MCF 10A (cell line): Measurements from ENCODE around the gene TMEM220. TPM values are rescaled to one million over a fixed set of nuclear protein-coding genes. Genes with fewer than 3 reads are reported as not detected.

Experiments
- BruUV-seq: library from RNA; stranded (reverse); fragments of 400-500 nt; replicated peaks from 2 replicates; lab custom pipeline; 2021; lab: Mats Ljungman, UMichigan
- CTCF ChIA-PET: fragments of 300-600 bp; sonication (Branson Sonifier 250); formaldehyde crosslinking; extraction: SDS; loops from one replicate; lab custom pipeline; 2021; ENCODE audit warnings: antibody characterized with exemption, inconsistent platforms; lab: Yijun Ruan, JAX
- POLR2A ChIA-PET: fragments of 300-600, 350-650 bp; sonication (Branson Sonifier 250); formaldehyde crosslinking; extraction: SDS; loops from one replicate; lab custom pipeline; 2020; ENCODE audit warnings: antibody characterized with exemption, inconsistent platforms; lab: Yijun Ruan, JAX
- DNase-seq: peaks from one replicate; pipeline ENCODE4 v3.0.0-alpha.2; 2018; ENCODE audit not compliant: unreplicated experiment
- H3K27ac Mint-ChIP-seq: one replicate; pipeline ENCODE4 v1.8.0; 2022; ENCODE audit warnings: mild to moderate bottlenecking, low read depth, mixed read lengths; ENCODE audit not compliant: unreplicated experiment
- H3K27me3 Mint-ChIP-seq: one replicate; pipeline ENCODE4 v1.8.0; 2022; ENCODE audit warnings: mixed read lengths; ENCODE audit not compliant: insufficient read depth, unreplicated experiment
- H3K36me3 Mint-ChIP-seq: one replicate; pipeline ENCODE4 v1.8.0; 2022; ENCODE audit warnings: mild to moderate bottlenecking, moderate library complexity, mixed read lengths; ENCODE audit not compliant: insufficient read depth, unreplicated experiment
- H3K4me1 Mint-ChIP-seq: one replicate; pipeline ENCODE4 v1.8.0; 2022; ENCODE audit warnings: mixed read lengths; ENCODE audit not compliant: insufficient read depth, unreplicated experiment
- H3K4me3 Mint-ChIP-seq: one replicate; pipeline ENCODE4 v1.8.0; 2022; ENCODE audit warnings: mild to moderate bottlenecking, moderate library complexity, mixed read lengths; ENCODE audit not compliant: unreplicated experiment
- H3K9me3 Mint-ChIP-seq: one replicate; pipeline ENCODE4 v1.8.0; 2022; ENCODE audit warnings: mixed read lengths; ENCODE audit not compliant: unreplicated experiment
- CTCF ChIP-seq: fragments of 200-600 bp; IDR thresholded peaks from one replicate; pipeline ENCODE4 v1.8.0; 2022; ENCODE audit warnings: antibody characterized with exemption, mild to moderate bottlenecking; ENCODE audit not compliant: unreplicated experiment
- intact Hi-C: fragments of 100-400 bp; cut with micrococcal nuclease; formaldehyde crosslinking; loops from 2 replicates; pipeline ENCODE4 v1.14.1; 2022
- total RNA-seq: library from RNA; stranded (reverse); gene quantifications from 2 replicates; pipeline ENCODE4 v1.2.3, GENCODE V29; 2022

TMEM220 gene
- total RNA-seq, 1 experiment from 2014 or later: 1.1 TPM

- no peak overlapping the region for H3K27ac Mint-ChIP-seq
- no TSS peak for BruUV-seq
- peaks cover 27% of the 10 kb centered on the region for H3K27me3 Mint-ChIP-seq
- intact Hi-C loops: no loop called here
- no peak for DNase-seq
- ChIA-PET CTCF (interaction anchor here (0.8 to 3.2 kb wide), 2 partner anchors 8 to 16 kb away, joined by 3 to 17 read pairs; no protein-coding TSS in a partner anchor), POLR2A (no interaction called here)
- H3K4me1 Mint-ChIP-seq: peaks cover 14% of the 10 kb centered on the region
- no peaks in the 10 kb centered on the region for H3K9me3 Mint-ChIP-seq
- no peak overlapping the region for H3K4me3 Mint-ChIP-seq
- no peak for TF ChIP-seq CTCF
- no peaks in the 10 kb centered on the region for H3K36me3 Mint-ChIP-seq
Observed at GRCh38 chr17:10752696-10753095, 22.9 kb upstream of the TMEM220 start.

DNA sequence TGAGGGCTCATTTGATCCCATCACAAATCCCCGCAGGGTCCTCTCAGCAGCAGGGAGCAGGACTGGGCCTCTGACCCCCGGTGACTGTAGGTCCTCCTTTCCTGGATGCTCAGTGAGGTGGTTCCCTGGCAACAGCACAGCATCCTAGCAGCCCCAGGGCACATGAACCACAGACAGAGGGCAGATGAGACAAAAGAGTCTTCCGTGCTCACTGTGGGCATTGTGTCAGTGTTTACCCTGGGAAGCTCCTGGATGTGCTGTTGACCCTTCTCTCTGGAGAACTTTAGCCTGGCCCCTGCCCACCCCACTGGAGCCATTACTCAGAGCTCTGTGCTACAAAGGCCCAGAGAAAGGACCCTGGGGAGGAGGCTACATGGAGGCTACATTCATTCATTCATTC lies 21.7 kb upstream of the TMEM220 start:
- intact Hi-C loops: no loop called here
- no TSS peak for BruUV-seq
- no peak for TF ChIP-seq CTCF

DNA sequence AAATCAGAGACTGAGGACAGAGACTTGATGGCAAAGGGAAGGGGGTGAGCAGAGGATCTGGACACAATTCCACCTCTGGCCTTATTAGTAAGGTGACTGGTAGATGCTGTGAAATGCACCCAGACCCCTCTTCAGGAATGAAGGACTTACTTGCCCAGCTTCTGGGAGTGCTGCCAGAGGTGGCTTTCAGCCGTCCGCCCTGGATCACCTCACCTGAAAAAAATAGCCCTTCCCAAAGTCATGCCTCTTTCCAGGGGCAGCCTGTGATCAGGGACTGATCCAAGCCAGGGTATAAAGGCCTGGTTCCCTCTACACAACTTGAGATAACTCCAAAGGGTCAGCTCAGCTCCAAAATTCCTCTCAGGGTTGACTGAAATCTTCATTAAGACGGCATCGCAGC lies 20.4 kb upstream of the TMEM220 start:
- CTCF ChIA-PET: interaction anchor here (0.7 to 3.2 kb wide), 2 partner anchors 13 to 15 kb away, joined by 3 to 17 read pairs; no protein-coding TSS in a partner anchor
- no TSS peak for BruUV-seq

More for the DNA sequence above, 21.7 kb upstream of the TMEM220 start:
- H3K9me3 Mint-ChIP-seq: no peaks in the 10 kb centered on the region
- H3K36me3 Mint-ChIP-seq: no peaks in the 10 kb centered on the region
- H3K27me3 Mint-ChIP-seq: peaks cover 36% of the 10 kb centered on the region
- H3K4me1 Mint-ChIP-seq: peaks cover 6% of the 10 kb centered on the region
- CTCF ChIA-PET: interaction anchor here (3.2 kb wide), 1 partner anchor 15 kb away, joined by 17 read pairs; no protein-coding TSS in a partner anchor
- POLR2A ChIA-PET: no interaction called here
- H3K27ac Mint-ChIP-seq: no peak overlapping the region
- no peak overlapping the region for H3K4me3 Mint-ChIP-seq
- no peak for DNase-seq

More for the DNA sequence above, 20.4 kb upstream of the TMEM220 start:
- no peaks in the 10 kb centered on the region for H3K36me3 Mint-ChIP-seq
- H3K4me3 Mint-ChIP-seq: no peak overlapping the region
- no peaks in the 10 kb centered on the region for H3K4me1 Mint-ChIP-seq
- intact Hi-C loops: no loop called here
- no peak for TF ChIP-seq CTCF
- POLR2A ChIA-PET: no interaction called here
- H3K27me3 Mint-ChIP-seq: peaks cover 24% of the 10 kb centered on the region
- H3K27ac Mint-ChIP-seq: no peak overlapping the region
- DNase-seq: no peak
- H3K9me3 Mint-ChIP-seq: no peaks in the 10 kb centered on the region
